SK-N-SH treated with all-trans-retinoic acid at 6 μM for 48 hours (cell line): ENCODE data around the gene RAPGEF5.

ENCODE experiments used
- ZFP3 ChIP-seq: fragments of 250-450 bp; sonication (Bioruptor Pico); IDR thresholded peaks from 2 replicates; pipeline ENCODE4 v1.5.0; 2020; ENCODE audit warnings: mild to moderate bottlenecking, moderate library complexity
- ZFP30 ChIP-seq: fragments of 450-650 bp; formaldehyde crosslinking; IDR thresholded peaks from 2 replicates; pipeline ENCODE4 v1.5.0; 2022; ENCODE audit warnings: mild to moderate bottlenecking, moderate library complexity
- TF ChIP-seq, protein P1 (sequence below): fragments of 250-450 bp; sonication (Bioruptor Pico); IDR thresholded peaks from 2 replicates; pipeline ENCODE4 v1.8.0; 2020; ENCODE audit warnings: mild to moderate bottlenecking, moderate library complexity, borderline replicate concordance

DNA sequence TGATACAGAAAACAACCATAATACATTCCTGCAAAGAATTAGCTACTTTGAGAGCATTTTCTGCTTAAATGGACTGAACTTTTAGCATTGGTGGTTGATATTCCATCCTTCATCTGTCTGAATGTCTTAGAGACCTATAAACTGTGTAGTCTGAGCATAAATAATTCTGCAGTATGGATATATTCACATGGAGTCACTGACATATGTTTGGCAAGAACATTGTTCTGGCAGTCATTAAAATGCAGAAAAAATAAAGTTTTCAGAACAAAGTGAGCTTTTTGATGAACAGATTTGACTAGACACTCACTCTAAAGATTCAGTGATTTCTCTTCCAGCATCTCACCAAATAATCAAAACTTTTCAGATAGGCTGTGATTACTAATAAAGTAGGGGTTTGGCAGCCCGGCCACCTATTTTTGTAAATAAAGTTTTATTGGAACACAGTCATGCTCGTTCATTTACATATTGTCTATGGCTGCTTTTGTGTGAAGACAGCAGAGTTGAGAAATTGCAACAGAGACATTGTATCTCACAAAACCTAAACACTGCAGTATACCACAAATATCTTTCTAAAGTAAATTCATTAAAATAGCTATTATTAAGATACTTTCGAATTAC lies 44.1 kb upstream of the RAPGEF5 start:
- TF ChIP-seq ZFP3 (CRISPR knock-in tag) (no peak), ZFP30 (CRISPR knock-in tag) (no peak)
- TF ChIP-seq, protein P1, sequence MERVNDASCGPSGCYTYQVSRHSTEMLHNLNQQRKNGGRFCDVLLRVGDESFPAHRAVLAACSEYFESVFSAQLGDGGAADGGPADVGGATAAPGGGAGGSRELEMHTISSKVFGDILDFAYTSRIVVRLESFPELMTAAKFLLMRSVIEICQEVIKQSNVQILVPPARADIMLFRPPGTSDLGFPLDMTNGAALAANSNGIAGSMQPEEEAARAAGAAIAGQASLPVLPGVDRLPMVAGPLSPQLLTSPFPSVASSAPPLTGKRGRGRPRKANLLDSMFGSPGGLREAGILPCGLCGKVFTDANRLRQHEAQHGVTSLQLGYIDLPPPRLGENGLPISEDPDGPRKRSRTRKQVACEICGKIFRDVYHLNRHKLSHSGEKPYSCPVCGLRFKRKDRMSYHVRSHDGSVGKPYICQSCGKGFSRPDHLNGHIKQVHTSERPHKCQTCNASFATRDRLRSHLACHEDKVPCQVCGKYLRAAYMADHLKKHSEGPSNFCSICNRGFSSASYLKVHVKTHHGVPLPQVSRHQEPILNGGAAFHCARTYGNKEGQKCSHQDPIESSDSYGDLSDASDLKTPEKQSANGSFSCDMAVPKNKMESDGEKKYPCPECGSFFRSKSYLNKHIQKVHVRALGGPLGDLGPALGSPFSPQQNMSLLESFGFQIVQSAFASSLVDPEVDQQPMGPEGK (CRISPR knock-in tag) = no peak
